GM10248 (cell line): ENCODE data around the gene PLXNA2.

Source experiments
- CTCF ChIA-PET: fragments of 300-600 bp; sonication (Branson Sonifier 250); formaldehyde crosslinking; extraction: SDS; loops from one replicate; lab custom pipeline; 2021; ENCODE audit warnings: antibody characterized with exemption; lab: Yijun Ruan, JAX
- POLR2A ChIA-PET: fragments of 350-650 bp; sonication (Branson Sonifier 250); formaldehyde crosslinking; extraction: SDS; loops from one replicate; lab custom pipeline; 2020; ENCODE audit warnings: antibody characterized with exemption; lab: Yijun Ruan, JAX
- DNase-seq: peaks from one replicate; pipeline ENCODE4 v3.0.0; 2012; ENCODE audit errors: extremely low spot score
- CTCF ChIP-seq: IDR thresholded peaks from 2 replicates; pipeline ENCODE4 v1.5.1; 2012; ENCODE audit warnings: mild to moderate bottlenecking, low read depth; ENCODE audit errors: extremely low read depth, missing control alignments, control extremely low read depth

The PLXNA2 gene

GRCh38 chr1:208167261-208167869 lies 76.8 kb downstream of the PLXNA2 start:
- TF ChIP-seq CTCF = no peak
- ChIA-PET CTCF (interaction anchor here (1.2 to 1.6 kb wide), 4 partner anchors 16 to 78 kb away, joined by 3 to 4 read pairs (median 4); no protein-coding TSS in a partner anchor), POLR2A (no interaction called here)
- DNase-seq = no peak

DNA sequence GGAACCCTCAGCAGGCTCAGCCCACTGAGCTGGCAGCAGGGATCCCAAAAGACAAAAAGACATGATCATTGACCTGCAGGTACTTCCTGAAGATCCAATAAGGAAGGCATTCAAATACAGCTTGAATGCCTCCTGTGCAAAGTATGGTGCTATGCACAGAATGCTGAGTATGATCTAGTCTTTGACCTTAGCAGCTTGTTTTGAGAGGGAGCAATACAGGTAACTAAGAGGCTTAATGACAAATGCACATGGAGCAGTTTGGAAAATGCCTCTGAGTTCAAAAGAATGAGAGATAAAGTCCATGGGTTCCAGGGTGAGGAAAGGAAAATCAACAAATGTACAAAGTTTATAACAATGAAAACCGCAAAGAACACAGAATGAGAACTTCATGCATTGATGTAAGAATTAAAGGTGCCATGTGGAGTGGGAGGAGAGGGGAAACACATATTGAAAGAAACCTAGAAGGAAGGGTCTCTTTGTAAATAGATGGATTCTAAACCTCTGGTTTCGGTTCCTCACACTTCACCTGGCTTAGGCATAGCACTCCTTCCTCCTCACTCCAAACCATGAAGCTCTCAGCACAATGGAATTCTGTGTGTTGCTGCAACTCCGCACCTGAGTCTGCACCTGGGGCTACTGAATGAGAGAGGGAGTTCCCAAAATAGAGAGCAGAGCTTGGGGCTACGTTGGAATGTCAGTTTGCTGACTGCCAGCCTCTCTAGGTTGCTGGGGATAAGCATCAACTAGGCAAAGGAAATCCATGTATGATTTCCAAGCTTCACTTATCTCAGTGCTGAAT lies 77.6 kb downstream of the PLXNA2 start:
- no peak for TF ChIP-seq CTCF
- ChIA-PET POLR2A (no interaction called here), CTCF (interaction anchor here (1.2 to 1.8 kb wide), 5 partner anchors 16 to 79 kb away, joined by 3 to 6 read pairs (median 4); no protein-coding TSS in a partner anchor)
- DNase-seq = no peak

- TF ChIP-seq CTCF = no peak
- no peak for DNase-seq
- ChIA-PET CTCF (interaction anchor here (1.2 to 1.8 kb wide), 3 partner anchors 10 to 79 kb away, joined by 3 to 6 read pairs (median 4); no protein-coding TSS in a partner anchor), POLR2A (no interaction called here)
These were observed 78.5 kb downstream of the PLXNA2 start for GRCh38 chr1:208165659-208166058.

- ChIA-PET CTCF (interaction anchor here (1.0 to 1.8 kb wide), 5 partner anchors 9 to 32 kb away, joined by 3 to 6 read pairs (median 3); no protein-coding TSS in a partner anchor), POLR2A (no interaction called here)
- no peak for TF ChIP-seq CTCF
- DNase-seq = no peak
These were observed 79.6 kb downstream of the PLXNA2 start for GRCh38 chr1:208164609-208165008.

DNA sequence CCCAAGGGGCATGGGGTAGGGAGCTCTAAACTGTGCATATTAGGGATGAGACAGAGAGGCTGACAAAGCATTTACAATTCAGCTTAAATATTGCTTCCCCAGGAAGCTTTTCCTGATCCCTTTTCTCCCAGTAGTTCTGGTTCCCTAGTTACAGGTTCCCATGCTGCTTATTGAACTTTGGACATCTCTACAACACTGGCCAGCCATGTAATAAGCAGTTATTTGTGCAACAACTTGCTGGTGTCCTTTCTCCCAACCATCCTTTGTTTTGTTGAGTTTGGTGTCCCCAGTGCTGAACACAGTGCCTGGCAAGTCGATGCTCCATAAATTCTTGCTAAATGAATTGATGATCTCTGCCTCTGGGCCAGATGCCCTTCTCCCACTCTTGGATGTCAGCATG lies 80.6 kb downstream of the PLXNA2 start:
- CTCF ChIA-PET = interaction anchor here (1.7 to 2.4 kb wide), 3 partner anchors 9 to 81 kb away, joined by 5 to 10 read pairs (median 6); no protein-coding TSS in a partner anchor
- POLR2A ChIA-PET = no interaction called here
- no peak for DNase-seq
- no peak for TF ChIP-seq CTCF

- no peak for DNase-seq
- no peak for TF ChIP-seq CTCF
- CTCF ChIA-PET = interaction anchor here (0.7 to 2.4 kb wide), 6 partner anchors 10 to 277 kb away, joined by 3 to 10 read pairs (median 4); no protein-coding TSS in a partner anchor
- POLR2A ChIA-PET = no interaction called here
These were observed 81.3 kb downstream of the PLXNA2 start for GRCh38 chr1:208162903-208163302.
